Neural cell (in vitro differentiated cells): ENCODE results near the gene PEX3.

ENCODE experiments used
- EP300 ChIP-seq: fragments of 450-650 bp; conservative IDR thresholded peaks from 2 replicates; pipeline ENCODE4 v1.6.1; 2014; ENCODE audit warnings: antibody characterized with exemption, mild to moderate bottlenecking, moderate library complexity; ENCODE audit not compliant: poor library complexity, severe bottlenecking
- EZH2 ChIP-seq: fragments of 200-600, 300-800 bp; shearing (Covaris generic), sonication (generic); IDR thresholded peaks from 2 replicates; pipeline ENCODE4 v1.6.1; 2014; ENCODE audit warnings: antibody characterized with exemption, low read length, borderline replicate concordance, mild to moderate bottlenecking; ENCODE audit not compliant: insufficient read depth, poor library complexity, severe bottlenecking
- MXI1 ChIP-seq: fragments of 450-650 bp; conservative IDR thresholded peaks from 2 replicates; pipeline ENCODE4 v1.6.1; 2014; ENCODE audit warnings: antibody characterized with exemption, mild to moderate bottlenecking; ENCODE audit not compliant: poor library complexity, severe bottlenecking
- RAD21 ChIP-seq: fragments of 450-650 bp; conservative IDR thresholded peaks from 2 replicates; pipeline ENCODE4 v1.6.1; 2014; ENCODE audit warnings: antibody characterized with exemption, mild to moderate bottlenecking, moderate library complexity
- REST ChIP-seq: IDR thresholded peaks from 2 replicates; pipeline ENCODE4 v1.6.1; 2012; ENCODE audit warnings: borderline replicate concordance
- TF ChIP-seq, protein P1 (sequence below): fragments of 450-650 bp; IDR thresholded peaks from 2 replicates; pipeline ENCODE4 v1.5.1; 2014; ENCODE audit warnings: antibody characterized with exemption, mild to moderate bottlenecking, moderate library complexity; ENCODE audit not compliant: poor library complexity, severe bottlenecking

DNA sequence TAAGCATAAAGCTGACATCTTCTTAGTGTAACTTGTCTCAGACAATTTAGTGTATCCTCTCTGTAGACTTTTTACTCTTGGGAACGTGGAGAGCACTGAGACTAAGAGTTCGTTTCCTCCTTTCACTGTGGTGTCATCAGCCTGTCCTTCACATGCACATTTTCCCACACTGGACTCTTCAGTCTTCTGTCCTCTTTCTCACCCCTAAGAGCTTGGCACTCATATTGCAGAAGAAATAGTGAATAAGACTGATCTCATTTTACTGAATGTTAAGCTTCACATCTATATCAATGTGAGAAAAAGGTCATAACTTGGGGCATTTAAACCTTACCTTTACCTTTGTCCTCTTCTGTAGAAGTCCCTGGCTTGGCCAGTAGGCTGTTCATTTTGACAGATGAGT, 35.4 kb downstream of the PEX3 start:
- no peak for TF ChIP-seq RAD21
- TF ChIP-seq MXI1 = no peak
- TF ChIP-seq EP300 = no peak
- TF ChIP-seq, protein P1, sequence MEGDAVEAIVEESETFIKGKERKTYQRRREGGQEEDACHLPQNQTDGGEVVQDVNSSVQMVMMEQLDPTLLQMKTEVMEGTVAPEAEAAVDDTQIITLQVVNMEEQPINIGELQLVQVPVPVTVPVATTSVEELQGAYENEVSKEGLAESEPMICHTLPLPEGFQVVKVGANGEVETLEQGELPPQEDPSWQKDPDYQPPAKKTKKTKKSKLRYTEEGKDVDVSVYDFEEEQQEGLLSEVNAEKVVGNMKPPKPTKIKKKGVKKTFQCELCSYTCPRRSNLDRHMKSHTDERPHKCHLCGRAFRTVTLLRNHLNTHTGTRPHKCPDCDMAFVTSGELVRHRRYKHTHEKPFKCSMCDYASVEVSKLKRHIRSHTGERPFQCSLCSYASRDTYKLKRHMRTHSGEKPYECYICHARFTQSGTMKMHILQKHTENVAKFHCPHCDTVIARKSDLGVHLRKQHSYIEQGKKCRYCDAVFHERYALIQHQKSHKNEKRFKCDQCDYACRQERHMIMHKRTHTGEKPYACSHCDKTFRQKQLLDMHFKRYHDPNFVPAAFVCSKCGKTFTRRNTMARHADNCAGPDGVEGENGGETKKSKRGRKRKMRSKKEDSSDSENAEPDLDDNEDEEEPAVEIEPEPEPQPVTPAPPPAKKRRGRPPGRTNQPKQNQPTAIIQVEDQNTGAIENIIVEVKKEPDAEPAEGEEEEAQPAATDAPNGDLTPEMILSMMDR = no peak
- no peak for TF ChIP-seq REST
- no peak for TF ChIP-seq EZH2
